Umbilical cord (tissue), 2 donors: ENCODE measurements around the gene FILIP1L. TPM values are rescaled to one million over a fixed set of nuclear protein-coding genes. Genes with fewer than 3 reads are reported as not detected.
A peak's percentile ranks its signal among the peaks of the same experiment; 100 is the strongest.

Experiments
- DNase-seq: peaks from one replicate; pipeline ENCODE4 v3.0.0-alpha.2; 2015; ENCODE audit warnings: low spot score
- total RNA-seq: library from RNA; depleted of rRNA; stranded (reverse); fragments of >200 nt; gene quantifications from one replicate; pipeline ENCODE4 v1.2.3, GENCODE V29; 2014; ENCODE audit warnings: low replicate concordance; ENCODE audit not compliant: insufficient read depth

The FILIP1L gene
- total RNA-seq, 1 donor from 2014 or later, result 189 TPM

GRCh38 chr3:99954914-99955644 is 159.2 kb downstream of the FILIP1L start:
- DNase-seq, result no peak

GRCh38 chr3:99953596-99953995 is 160.7 kb downstream of the FILIP1L start:
- DNase-seq, result no peak

- DNase-seq, result no peak
Observed at GRCh38 chr3:99952306-99952705, 162.0 kb downstream of the FILIP1L start.

GRCh38 chr3:99951701-99952100 is 162.6 kb downstream of the FILIP1L start:
- no peak for DNase-seq

- no peak for DNase-seq
Observed at GRCh38 chr3:99950921-99951320, 163.4 kb downstream of the FILIP1L start.

- no peak for DNase-seq
Observed at GRCh38 chr3:99949956-99950670, 164.2 kb downstream of the FILIP1L start.

GRCh38 chr3:99948467-99949089 is 165.7 kb downstream of the FILIP1L start:
- no peak for DNase-seq

- no peak for DNase-seq
Observed at GRCh38 chr3:99947356-99947755, 166.9 kb downstream of the FILIP1L start.

- DNase-seq, result no peak
Observed at GRCh38 chr3:99945328-99945995, 168.8 kb downstream of the FILIP1L start.

- DNase-seq, result peak; percentile 39
Observed at GRCh38 chr3:99943931-99944761, 170.2 kb downstream of the FILIP1L start.

GRCh38 chr3:99941211-99941610 is 173.1 kb downstream of the FILIP1L start:
- no peak for DNase-seq

- no peak for DNase-seq
Observed at GRCh38 chr3:99940350-99940749, 174.0 kb downstream of the FILIP1L start.

GRCh38 chr3:99939876-99940275 is 174.4 kb downstream of the FILIP1L start:
- peak; percentile 47 for DNase-seq

GRCh38 chr3:99938270-99938911 is 175.9 kb downstream of the FILIP1L start:
- peak; percentile 80 for DNase-seq

- peak; percentile 58 for DNase-seq
Observed at GRCh38 chr3:99934975-99935797, 179.1 kb downstream of the FILIP1L start.

GRCh38 chr3:99933971-99934750 is 180.1 kb downstream of the FILIP1L start:
- no peak for DNase-seq

- no peak for DNase-seq
Observed at GRCh38 chr3:99931059-99931458, 183.2 kb downstream of the FILIP1L start.

- peak; percentile 84 for DNase-seq
Observed at GRCh38 chr3:99929745-99930139, 184.6 kb downstream of the FILIP1L start.
